GM19468 (cell line): Measurements from ENCODE around the gene CHRNA3.

Experiments used
- ATAC-seq: cut with Tn5 transposase; IDR thresholded peaks from one replicate; pipeline ENCODE4 v1.9.1; 2021; ENCODE audit warnings: mild to moderate bottlenecking, moderate library complexity, moderate number of reproducible peaks; ENCODE audit not compliant: unreplicated experiment; ENCODE audit errors: extremely low read depth

The CHRNA3 gene

GRCh38 chr15:78620527-78621421 is at the start of gene CHRNA3:
Gene CHRNA3 (minus strand): TSS chr15:78620996. CDS start chr15:78620794, 202 bp downstream.
- ATAC-seq, result no peak

- ATAC-seq, result no peak
These were observed 48.2 kb upstream of the CHRNA3 start for GRCh38 chr15:78668987-78669386.

- no peak for ATAC-seq
These were observed 46.9 kb upstream of the CHRNA3 start for GRCh38 chr15:78667578-78668236.

- no peak for ATAC-seq
These were observed 45.2 kb upstream of the CHRNA3 start for GRCh38 chr15:78666010-78666409.

GRCh38 chr15:78663703-78664102 is 42.9 kb upstream of the CHRNA3 start:
- ATAC-seq, result no peak

GRCh38 chr15:78662028-78662427 is 41.2 kb upstream of the CHRNA3 start:
- ATAC-seq, result no peak

GRCh38 chr15:78661001-78661400 is 40.2 kb upstream of the CHRNA3 start:
- ATAC-seq, result no peak

GRCh38 chr15:78660584-78660983 is 39.8 kb upstream of the CHRNA3 start:
- ATAC-seq, result no peak

- no peak for ATAC-seq
These were observed 38.0 kb upstream of the CHRNA3 start for GRCh38 chr15:78658823-78659222.

- ATAC-seq, result no peak
These were observed 33.5 kb upstream of the CHRNA3 start for GRCh38 chr15:78654272-78654671.

- no peak for ATAC-seq
These were observed 31.3 kb upstream of the CHRNA3 start for GRCh38 chr15:78651930-78652615.

GRCh38 chr15:78651007-78651406 is 30.2 kb upstream of the CHRNA3 start:
- ATAC-seq, result no peak

GRCh38 chr15:78650022-78650421 is 29.2 kb upstream of the CHRNA3 start:
- no peak for ATAC-seq

- no peak for ATAC-seq
These were observed 24.2 kb upstream of the CHRNA3 start for GRCh38 chr15:78645009-78645408.

- ATAC-seq, result no peak
These were observed 21.5 kb upstream of the CHRNA3 start for GRCh38 chr15:78642331-78642730.

- ATAC-seq, result no peak
These were observed 21.0 kb upstream of the CHRNA3 start for GRCh38 chr15:78641749-78642275.

GRCh38 chr15:78641102-78641748 is 20.4 kb upstream of the CHRNA3 start, which contains the start of gene CHRNB4:
Gene CHRNB4 (minus strand): TSS chr15:78641210. CDS start chr15:78641133, 77 bp downstream.
- ATAC-seq, result no peak

- ATAC-seq, result no peak
These were observed 19.8 kb upstream of the CHRNA3 start for GRCh38 chr15:78640527-78641101.

- no peak for ATAC-seq
These were observed 18.0 kb upstream of the CHRNA3 start for GRCh38 chr15:78638658-78639314.
